Stimulated activated naive B cell treated with anti-CD40 and anti-IgM and Interleukin-4, amounts not matched to agents 10 μg/mL and 1 μg/mL and 100 μg/mL, for 72 hours (primary cell): ENCODE results near the gene PGC.

Experiments
- ATAC-seq, 2 donors: fragments of 150-1000 bp; cut with Tn5 transposase; replicated peaks; 2 replicates each; pipeline ENCODE4 v1.10.0; 2021; ENCODE audit warnings: moderate library complexity in 1 of 2
- DNase-seq: peaks from one replicate; pipeline ENCODE4 v3.0.0; 2021
- H3K27ac Mint-ChIP-seq: one replicate; pipeline ENCODE4 v1.8.0; 2022; ENCODE audit warnings: mild to moderate bottlenecking, mixed read lengths
- H3K27me3 Mint-ChIP-seq, 2 donors: one replicate each; pipeline ENCODE4 v1.8.0; 2022; ENCODE audit warnings: mixed read lengths in 2 of 2
- H3K36me3 Mint-ChIP-seq, 2 donors: one replicate each; pipeline ENCODE4 v1.8.0; 2022; ENCODE audit warnings: mixed read lengths in 2 of 2, mild to moderate bottlenecking in 1 of 2
- H3K4me1 Mint-ChIP-seq, 2 donors: one replicate each; pipeline ENCODE4 v1.8.0; 2022; ENCODE audit warnings: mixed read lengths in 2 of 2, mild to moderate bottlenecking in 1 of 2
- H3K4me3 Mint-ChIP-seq, 2 donors: one replicate each; pipeline ENCODE4 v1.8.0; 2022; ENCODE audit warnings: mild to moderate bottlenecking in 2 of 2, mixed read lengths in 2 of 2, moderate library complexity in 1 of 2
- H3K9me3 Mint-ChIP-seq, 2 donors: one replicate each; pipeline ENCODE4 v1.8.0; 2022; ENCODE audit warnings: mixed read lengths in 2 of 2, mild to moderate bottlenecking in 1 of 2

Gene PGC

GRCh38 chr6:41724228-41724580 lies 23.0 kb downstream of the PGC start:
- DNase-seq, result no peak
- peaks cover 39 to 58% of the 10 kb centered on the region in 2 donors for H3K36me3 Mint-ChIP-seq
- H3K4me3 Mint-ChIP-seq, result peak overlapping the region; percentile 91 to 97
- H3K4me1 Mint-ChIP-seq, result peaks cover 76 to 100% of the 10 kb centered on the region in 2 donors
- peak; percentile 20 to 22 for ATAC-seq
- H3K27me3 Mint-ChIP-seq, result no peaks in the 10 kb centered on the region
- peak overlapping the region; percentile 98 for H3K27ac Mint-ChIP-seq
- H3K9me3 Mint-ChIP-seq, result no peaks in the 10 kb centered on the region

GRCh38 chr6:41723530-41724227 lies 23.5 kb downstream of the PGC start:
- DNase-seq, result peak; percentile 88
- ATAC-seq, result peak; percentile 87 to 88
- Mint-ChIP-seq H3K4me1 (peaks cover 74 to 100% of the 10 kb centered on the region in 2 donors), H3K27ac (peak overlapping the region; percentile 98), H3K27me3 (no peaks in the 10 kb centered on the region), H3K36me3 (peaks cover 37 to 55% of the 10 kb centered on the region in 2 donors), H3K4me3 (peak overlapping the region; percentile 91 to 97), H3K9me3 (no peaks in the 10 kb centered on the region)

- DNase-seq (no peak), ATAC-seq (no peak)
- peak overlapping the region; percentile 98 for H3K27ac Mint-ChIP-seq
- peaks cover 71 to 100% of the 10 kb centered on the region in 2 donors for H3K4me1 Mint-ChIP-seq
- H3K4me3 Mint-ChIP-seq, result peak overlapping the region; percentile 91 to 97
- H3K9me3 Mint-ChIP-seq, result no peaks in the 10 kb centered on the region
- H3K36me3 Mint-ChIP-seq, result peaks cover 33 to 52% of the 10 kb centered on the region in 2 donors
- H3K27me3 Mint-ChIP-seq, result no peaks in the 10 kb centered on the region
Observed at GRCh38 chr6:41722969-41723529, 24.1 kb downstream of the PGC start.

- ATAC-seq, result no peak
- peaks cover 36 to 57% of the 10 kb centered on the region in 2 donors for H3K36me3 Mint-ChIP-seq
- no peaks in the 10 kb centered on the region for H3K27me3 Mint-ChIP-seq
- H3K4me1 Mint-ChIP-seq, result peaks cover 75 to 100% of the 10 kb centered on the region in 2 donors
- peak overlapping the region; percentile 95 for H3K27ac Mint-ChIP-seq
- H3K9me3 Mint-ChIP-seq, result no peaks in the 10 kb centered on the region
- peak overlapping the region; percentile 91 to 97 for H3K4me3 Mint-ChIP-seq
- no peak for DNase-seq
Observed at GRCh38 chr6:41721414-41721813, 25.8 kb downstream of the PGC start.

GRCh38 chr6:41720783-41721182 lies 26.4 kb downstream of the PGC start:
- ATAC-seq (no peak), DNase-seq (no peak)
- H3K9me3 Mint-ChIP-seq, result no peaks in the 10 kb centered on the region
- H3K4me3 Mint-ChIP-seq, result peak overlapping the region; percentile 91 to 97
- no peaks in the 10 kb centered on the region for H3K27me3 Mint-ChIP-seq
- H3K4me1 Mint-ChIP-seq, result peaks cover 79 to 100% of the 10 kb centered on the region in 2 donors
- H3K27ac Mint-ChIP-seq, result peak overlapping the region; percentile 95
- H3K36me3 Mint-ChIP-seq, result peaks cover 33 to 57% of the 10 kb centered on the region in 2 donors

- Mint-ChIP-seq H3K4me1 (peaks cover 80 to 99% of the 10 kb centered on the region in 2 donors), H3K36me3 (peaks cover 34 to 60% of the 10 kb centered on the region in 2 donors), H3K27me3 (no peaks in the 10 kb centered on the region), H3K9me3 (no peaks in the 10 kb centered on the region), H3K27ac (peak overlapping the region; percentile 82), H3K4me3 (peak overlapping the region; percentile 62 to 74)
- DNase-seq, result peak; percentile 74
- peak; percentile 71 for ATAC-seq
Observed at GRCh38 chr6:41720262-41720620, 27.0 kb downstream of the PGC start.

GRCh38 chr6:41719436-41720261 lies 27.5 kb downstream of the PGC start:
- H3K4me1 Mint-ChIP-seq, result peaks cover 80 to 99% of the 10 kb centered on the region in 2 donors
- H3K27me3 Mint-ChIP-seq, result no peaks in the 10 kb centered on the region
- peak overlapping the region; percentile 82 for H3K27ac Mint-ChIP-seq
- ATAC-seq (no peak), DNase-seq (no peak)
- peaks cover 34 to 62% of the 10 kb centered on the region in 2 donors for H3K36me3 Mint-ChIP-seq
- no peaks in the 10 kb centered on the region for H3K9me3 Mint-ChIP-seq
- H3K4me3 Mint-ChIP-seq, result peak overlapping the region; percentile 62 to 74

GRCh38 chr6:41718828-41719227 lies 28.4 kb downstream of the PGC start:
- no peaks in the 10 kb centered on the region for H3K9me3 Mint-ChIP-seq
- no peak for DNase-seq
- no peaks in the 10 kb centered on the region for H3K27me3 Mint-ChIP-seq
- H3K4me3 Mint-ChIP-seq, result no peak overlapping the region
- peaks cover 80 to 99% of the 10 kb centered on the region in 2 donors for H3K4me1 Mint-ChIP-seq
- H3K36me3 Mint-ChIP-seq, result peaks cover 37 to 66% of the 10 kb centered on the region in 2 donors
- no peak for ATAC-seq
- H3K27ac Mint-ChIP-seq, result peak overlapping the region; percentile 75

GRCh38 chr6:41717392-41717736 lies 29.8 kb downstream of the PGC start:
- Mint-ChIP-seq H3K27me3 (no peaks in the 10 kb centered on the region), H3K4me3 (peak overlapping the region; percentile 58 to 71), H3K9me3 (no peaks in the 10 kb centered on the region), H3K36me3 (peaks cover 31 to 54% of the 10 kb centered on the region in 2 donors), H3K27ac (peak overlapping the region; percentile 84), H3K4me1 (peaks cover 82 to 99% of the 10 kb centered on the region in 2 donors)
- DNase-seq (no peak), ATAC-seq (no peak)

GRCh38 chr6:41716516-41717391 lies 30.4 kb downstream of the PGC start:
- peaks cover 82 to 99% of the 10 kb centered on the region in 2 donors for H3K4me1 Mint-ChIP-seq
- H3K27ac Mint-ChIP-seq, result peak overlapping the region; percentile 85
- H3K27me3 Mint-ChIP-seq, result no peaks in the 10 kb centered on the region
- ATAC-seq, result no peak
- DNase-seq, result no peak
- H3K4me3 Mint-ChIP-seq, result peak overlapping the region; percentile 67 to 71
- H3K9me3 Mint-ChIP-seq, result no peaks in the 10 kb centered on the region
- H3K36me3 Mint-ChIP-seq, result peaks cover 29 to 57% of the 10 kb centered on the region in 2 donors

- H3K36me3 Mint-ChIP-seq, result peaks cover 32 to 56% of the 10 kb centered on the region in 2 donors
- no peaks in the 10 kb centered on the region for H3K27me3 Mint-ChIP-seq
- ATAC-seq (peak; percentile 6 to 10), DNase-seq (no peak)
- H3K4me1 Mint-ChIP-seq, result peaks cover 78 to 99% of the 10 kb centered on the region in 2 donors
- H3K27ac Mint-ChIP-seq, result peak overlapping the region; percentile 85
- peak overlapping the region; percentile 65 to 67 for H3K4me3 Mint-ChIP-seq
- no peaks in the 10 kb centered on the region for H3K9me3 Mint-ChIP-seq
Observed at GRCh38 chr6:41715795-41716515, 31.2 kb downstream of the PGC start.

GRCh38 chr6:41714556-41715273 lies 32.5 kb downstream of the PGC start:
- H3K4me1 Mint-ChIP-seq, result peaks cover 75 to 97% of the 10 kb centered on the region in 2 donors
- DNase-seq, result no peak
- H3K27ac Mint-ChIP-seq, result peak overlapping the region; percentile 97
- peak overlapping the region; percentile 20 to 69 for H3K4me3 Mint-ChIP-seq
- no peak for ATAC-seq
- no peaks in the 10 kb centered on the region for H3K27me3 Mint-ChIP-seq
- H3K9me3 Mint-ChIP-seq, result peaks cover 0 to 2% of the 10 kb centered on the region in 2 donors
- peaks cover 41 to 62% of the 10 kb centered on the region in 2 donors for H3K36me3 Mint-ChIP-seq
